ENCODE measurements around the gene SP6. TPM values are rescaled to one million over a fixed set of nuclear protein-coding genes. Genes with fewer than 3 reads are reported as not detected.

The SP6 gene
- total RNA-seq, 1 donor from 2014 or later: not detected

- intact Hi-C loops (cut with micrococcal nuclease): no loop called here
Measured at GRCh38 chr17:47838636-47839035, 12.3 kb downstream of the SP6 start.

DNA sequence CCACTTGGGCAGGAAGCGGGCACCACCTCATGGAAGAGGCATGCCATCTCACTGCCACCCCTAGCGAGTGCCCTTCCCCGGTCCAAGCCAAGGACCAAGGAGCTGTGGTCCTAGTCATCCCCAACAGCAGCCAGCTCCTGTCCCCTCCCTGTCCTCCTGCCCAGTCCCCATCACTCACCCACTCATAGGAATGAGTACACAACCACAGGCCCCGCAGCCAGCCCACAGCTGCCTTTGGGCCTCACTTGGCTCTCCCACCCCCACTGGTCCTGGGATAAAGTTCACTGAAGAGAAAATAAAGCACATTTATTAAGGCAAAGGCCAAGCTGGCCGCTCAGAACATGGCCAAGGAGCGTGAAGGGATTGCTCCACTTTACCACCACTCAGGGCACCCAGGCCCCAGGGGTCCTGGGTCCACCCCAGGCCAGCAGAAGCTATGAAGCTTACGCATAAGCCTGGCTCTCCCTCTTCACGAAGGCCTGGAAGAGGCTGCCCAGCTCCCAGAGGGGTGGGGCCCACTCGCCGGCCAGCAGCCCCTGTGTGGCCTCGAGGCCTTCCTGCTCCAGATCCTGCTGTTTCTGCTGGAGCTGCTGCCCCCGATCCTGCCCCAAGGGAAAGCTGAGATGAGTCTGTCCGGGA lies 13.4 kb downstream of the SP6 start:
- intact Hi-C loops (cut with micrococcal nuclease): no loop called here

GRCh38 chr17:47836601-47837000 lies 14.4 kb downstream of the SP6 start:
- intact Hi-C loops (cut with micrococcal nuclease): no loop called here

- intact Hi-C loops (cut with micrococcal nuclease): no loop called here
Measured at GRCh38 chr17:47834756-47835155, 16.2 kb downstream of the SP6 start.

GRCh38 chr17:47831934-47832327 lies 19.0 kb downstream of the SP6 start:
- intact Hi-C loops (cut with micrococcal nuclease): loop anchor here (1.0 kb wide), 4 partner anchors 9 to 183 kb away; partner anchors contain the start of genes KPNB1, OSBPL7, SCRN2 and SP2

DNA sequence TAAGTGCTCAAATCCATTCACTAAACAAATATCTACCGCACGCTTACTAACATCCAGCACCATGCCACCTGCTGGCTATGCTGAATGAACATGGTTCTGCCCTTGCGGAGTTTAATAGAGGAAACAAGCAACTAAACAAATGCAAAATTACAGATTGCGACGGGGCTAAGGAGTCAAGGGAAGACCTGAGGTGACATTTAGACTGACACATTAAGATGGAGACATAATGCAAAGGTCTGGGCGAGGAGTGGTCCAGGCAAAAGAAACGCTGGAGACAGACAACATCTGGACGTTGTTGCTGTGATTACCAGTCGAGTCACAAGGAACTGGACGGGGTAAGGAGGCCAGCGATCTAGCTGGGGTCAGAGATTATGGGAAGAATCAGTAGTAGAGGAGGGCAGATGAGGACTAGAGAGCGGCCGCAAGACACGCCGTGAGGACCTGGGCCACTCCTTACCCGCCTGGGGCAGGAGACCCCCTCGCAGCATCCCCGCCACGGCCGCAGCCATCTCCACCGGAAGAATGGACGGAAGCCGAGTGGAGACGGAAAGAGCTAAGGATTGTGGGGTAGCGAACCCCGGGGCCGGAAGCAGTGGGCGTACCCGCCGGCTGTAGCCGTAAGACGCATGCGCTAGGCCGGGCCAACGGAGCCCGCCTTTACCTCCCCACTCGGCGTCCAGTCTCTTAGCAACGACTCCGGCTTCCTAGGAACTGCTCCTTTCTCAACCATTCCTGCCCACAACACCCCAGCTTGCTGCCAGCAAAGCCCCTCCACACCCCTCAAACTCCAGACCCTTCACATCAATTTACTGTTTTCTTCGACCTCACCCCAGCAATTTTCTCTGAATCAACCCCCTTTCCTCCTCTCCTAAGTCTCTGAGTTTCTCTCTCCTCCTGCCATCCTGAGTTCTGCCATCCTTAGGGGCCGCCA lies 19.7 kb downstream of the SP6 start, which contains the start of the genes LRRC46 and MRPL10:
Gene LRRC46, plus strand, starts transcription at position 668 of the 931 bp plus-strand sequence. CDS start 320 bp downstream, outside the sequence.
Gene MRPL10, minus strand, starts transcription at position 539 of the 931 bp plus-strand sequence. Its CDS starts 30 bp downstream, at position 509.
- intact Hi-C loops (cut with micrococcal nuclease): loop anchor here (1.0 kb wide), 4 partner anchors 10 to 182 kb away; partner anchors contain the start of genes KPNB1, OSBPL7, SCRN2 and SP2

GRCh38 chr17:47830396-47831002 lies 20.5 kb downstream of the SP6 start:
- intact Hi-C loops (cut with micrococcal nuclease): loop anchor here (1.0 kb wide), 4 partner anchors 9 to 181 kb away; partner anchors contain the start of genes KPNB1, OSBPL7, SCRN2 and SP2

- intact Hi-C loops (cut with micrococcal nuclease): no loop called here
Measured at GRCh38 chr17:47829870-47830269, 21.1 kb downstream of the SP6 start.

DNA sequence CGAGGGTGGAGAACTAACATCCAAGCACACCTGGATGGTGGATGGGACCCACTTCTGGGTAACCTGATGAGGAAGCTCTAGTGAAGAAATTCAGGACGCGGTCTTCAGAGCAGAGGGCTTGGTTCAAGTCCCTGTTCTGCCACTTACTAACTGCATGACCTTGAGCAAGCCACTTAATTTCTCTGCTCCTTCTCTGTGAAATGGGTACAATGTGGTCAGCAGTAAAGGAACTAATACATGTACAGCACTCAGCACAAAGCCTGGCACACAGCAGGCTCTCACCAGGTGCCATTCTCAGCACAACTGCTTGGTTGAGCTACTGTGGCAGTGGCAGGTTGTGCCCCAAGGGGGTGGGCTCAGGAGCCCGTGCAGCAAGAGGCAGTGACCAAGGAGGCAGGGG lies 27.4 kb downstream of the SP6 start:
- intact Hi-C loops (cut with micrococcal nuclease): no loop called here

DNA sequence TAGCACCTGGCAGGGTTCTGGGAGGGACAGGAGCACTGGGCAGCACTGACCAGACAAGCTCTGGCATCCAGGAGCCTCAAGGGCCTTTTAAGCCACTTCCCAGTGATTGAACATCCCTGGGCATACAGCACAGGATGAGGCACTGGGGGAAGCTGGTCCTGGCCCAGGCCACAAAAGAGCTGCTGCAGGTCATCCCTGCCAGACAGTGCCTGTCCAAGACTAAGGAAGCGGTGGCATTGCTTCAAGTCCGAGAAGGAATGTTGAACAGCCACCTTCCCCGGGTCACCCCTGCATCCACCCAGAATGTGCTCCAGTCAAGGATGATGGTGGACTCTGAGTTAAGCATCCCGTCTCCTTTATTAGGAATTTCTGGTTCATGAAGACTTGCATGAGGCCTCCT lies 28.2 kb downstream of the SP6 start:
- intact Hi-C loops (cut with micrococcal nuclease): no loop called here

- intact Hi-C loops (cut with micrococcal nuclease): loop anchor here (1.0 kb wide), 1 partner anchor 10 kb away; the partner anchor contains the start of genes LRRC46 and MRPL10
Measured at GRCh38 chr17:47821424-47822391, 29.3 kb downstream of the SP6 start, which contains the start of gene OSBPL7. OSBPL7 (minus strand) TSS chr17:47821794; CDS start chr17:47820278, 1,516 bp downstream.

GRCh38 chr17:47821031-47821423 lies 29.9 kb downstream of the SP6 start:
- intact Hi-C loops (cut with micrococcal nuclease): loop anchor here (1.0 kb wide), 1 partner anchor 10 kb away; the partner anchor contains the start of genes LRRC46 and MRPL10

- intact Hi-C loops (cut with micrococcal nuclease): no loop called here
Measured at GRCh38 chr17:47820033-47820789, 30.8 kb downstream of the SP6 start.

GRCh38 chr17:47819475-47819874 lies 31.5 kb downstream of the SP6 start:
- intact Hi-C loops (cut with micrococcal nuclease): no loop called here

- intact Hi-C loops (cut with micrococcal nuclease): no loop called here
Measured at GRCh38 chr17:47818002-47818695, 32.8 kb downstream of the SP6 start.

DNA sequence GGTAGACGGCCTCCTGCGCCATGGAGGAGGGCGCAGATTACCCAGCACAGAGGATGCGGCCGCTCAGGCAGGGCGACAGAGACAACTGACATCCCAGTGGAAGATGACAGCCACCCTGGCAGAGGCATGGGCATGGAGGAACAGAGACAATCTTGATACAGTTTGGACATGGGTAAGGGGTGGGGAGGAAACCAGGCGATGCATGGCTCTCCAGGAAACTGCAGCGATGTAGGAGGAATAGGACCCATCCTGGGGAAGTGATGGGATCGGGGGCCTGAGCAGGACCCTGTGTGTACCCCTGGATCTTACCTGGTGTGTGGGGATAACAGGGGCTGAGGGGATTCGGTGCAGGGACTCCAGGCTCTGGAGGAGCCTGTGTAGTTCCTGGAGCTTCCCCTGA lies 34.0 kb downstream of the SP6 start:
- intact Hi-C loops (cut with micrococcal nuclease): no loop called here

- intact Hi-C loops (cut with micrococcal nuclease): no loop called here
Measured at GRCh38 chr17:47816111-47816735, 34.7 kb downstream of the SP6 start.

Measured in T-helper 2 cell treated with Interferon-gamma antibody and Interleukin-4, amounts not matched to agents 100 ng/mL and 5 ng/mL, for 36 hours (primary cell).